B cell (primary cell): ENCODE results near the gene DNAJC24. TPM values are rescaled to one million over a fixed set of nuclear protein-coding genes. Genes with fewer than 3 reads are reported as not detected.

Experiments used
- ATAC-seq: fragments of 200-7000 bp; cut with Tn5 transposase; one replicate; pipeline ENCODE4 v1.10.0; 2021; ENCODE audit warnings: low read depth, mild to moderate bottlenecking, moderate number of reproducible peaks, moderate library complexity
- CTCF ChIA-PET: fragments of 350-600 bp; sonication (Branson Sonifier 250); formaldehyde crosslinking; loops from one replicate; lab custom pipeline; 2021; ENCODE audit warnings: antibody characterized with exemption, inconsistent platforms; lab: Charles Lee
- POLR2A ChIA-PET: fragments of 350-600 bp; sonication (Branson Sonifier 250); formaldehyde crosslinking; loops from one replicate; lab custom pipeline; 2021; ENCODE audit warnings: antibody characterized with exemption; lab: Charles Lee
- DNase-seq: peaks from one replicate; pipeline ENCODE4 v3.0.0; 2013
- H2AFZ ChIP-seq: 2 replicates; pipeline ENCODE4 v1.6.1; 2012; ENCODE audit warnings: mild to moderate bottlenecking, low read depth, low read length; ENCODE audit not compliant: insufficient read depth, poor library complexity, severe bottlenecking
- H3K27ac ChIP-seq, 2 donors: 1 replicate in 1 of 2; 2 replicates in 1 of 2; pipeline ENCODE4 v1.5.1; 2012 to 2013; ENCODE audit warnings: low read length in 2 of 2, mild to moderate bottlenecking in 2 of 2, moderate library complexity in 1 of 2
- H3K27me3 ChIP-seq, 4 experiments: fragments of 200-600 bp in 1 of 4; sonication (generic) in 1 of 4; replicated peaks in 1 of 4; 1 replicate in 2 of 4; 2 replicates in 2 of 4; pipeline versions ENCODE4 v1.6.1 to v1.7.0; 2013 to 2016; ENCODE audit warnings: low read length in 3 of 4, mild to moderate bottlenecking in 2 of 4, mixed read lengths in 1 of 4, moderate library complexity in 1 of 4; ENCODE audit not compliant: insufficient read depth in 4 of 4, control insufficient read depth in 3 of 4; ENCODE audit errors: control extremely low read depth in 1 of 4
- H3K36me3 ChIP-seq, 2 experiments: replicated peaks in 1 of 2; 1 replicate in 1 of 2; 2 replicates in 1 of 2; pipeline versions ENCODE4 v1.6.1 to v1.7.1; 2013; ENCODE audit warnings: low read length in 1 of 2; ENCODE audit not compliant: insufficient read depth in 2 of 2, control insufficient read depth in 1 of 2; ENCODE audit errors: control extremely low read depth in 1 of 2, extremely low read depth in 1 of 2
- H3K4me1 ChIP-seq, 2 donors: fragments of 200-600 bp in 1 of 2; sonication (generic) in 1 of 2; 1 replicate in 1 of 2; 2 replicates in 1 of 2; pipeline versions ENCODE4 v1.5.1 to v1.6.1; 2013 to 2017; ENCODE audit warnings: low read length in 2 of 2; ENCODE audit not compliant: control insufficient read depth in 2 of 2, insufficient read depth in 2 of 2
- H3K4me2 ChIP-seq: replicated peaks from 2 replicates; pipeline ENCODE3; 2012; ENCODE audit warnings: mild to moderate bottlenecking, low read depth, low read length; ENCODE audit not compliant: poor library complexity, severe bottlenecking
- H3K4me3 ChIP-seq, 5 experiments: fragments of 200-600 bp in 1 of 5; sonication (generic) in 1 of 5; 1 replicate in 3 of 5; 2 replicates in 2 of 5; pipeline versions ENCODE4 v1.5.1 to v1.7.0; 2011 to 2016; ENCODE audit warnings: low read length in 4 of 5, mild to moderate bottlenecking in 4 of 5, low read depth in 2 of 5, control low read depth in 1 of 5, moderate library complexity in 1 of 5; ENCODE audit not compliant: insufficient read depth in 1 of 5; ENCODE audit errors: control extremely low read depth in 1 of 5, extremely low read depth in 1 of 5
- H3K79me2 ChIP-seq: fragments of 200-600 bp; sonication (generic); one replicate; pipeline ENCODE4 v1.6.0; 2016; ENCODE audit warnings: low read length; ENCODE audit not compliant: control insufficient read depth, insufficient read depth
- H3K9ac ChIP-seq: fragments of 200-600 bp; sonication (generic); 2 replicates; pipeline ENCODE4 v1.6.1; 2017; ENCODE audit warnings: mild to moderate bottlenecking, low read length, moderate library complexity
- H3K9me3 ChIP-seq, 3 donors: one replicate each; pipeline versions ENCODE4 v1.6.1 to v1.7.1; 2013; ENCODE audit warnings: low read length in 2 of 3; ENCODE audit not compliant: control insufficient read depth in 2 of 3, insufficient read depth in 1 of 3; ENCODE audit errors: control extremely low read depth in 1 of 3
- H4K20me1 ChIP-seq: 2 replicates; pipeline ENCODE4 v1.6.0; 2012; ENCODE audit warnings: mild to moderate bottlenecking, low read length; ENCODE audit not compliant: insufficient read depth, control insufficient read depth, poor library complexity, severe bottlenecking
- H3K27ac Mint-ChIP-seq: one replicate; pipeline ENCODE4 v1.8.0; 2021; ENCODE audit warnings: mixed read lengths
- H3K27me3 Mint-ChIP-seq: one replicate; pipeline ENCODE4 v1.8.0; 2021; ENCODE audit warnings: mixed read lengths
- H3K4me1 Mint-ChIP-seq: one replicate; pipeline ENCODE4 v1.8.0; 2021; ENCODE audit warnings: mixed read lengths
- H3K4me3 Mint-ChIP-seq: one replicate; pipeline ENCODE4 v1.8.0; 2021; ENCODE audit warnings: mixed read lengths
- H3K9me3 Mint-ChIP-seq: one replicate; pipeline ENCODE4 v1.8.0; 2022; ENCODE audit warnings: mixed read lengths; ENCODE audit not compliant: insufficient read depth
- EZH2 ChIP-seq: IDR thresholded peaks from 2 replicates; pipeline ENCODE4 v1.6.1; 2012; ENCODE audit warnings: borderline replicate concordance, low read depth, mild to moderate bottlenecking, moderate library complexity, low read length; ENCODE audit not compliant: insufficient read depth, poor library complexity, severe bottlenecking
- WGBS: methylation state at CpG from one replicate; pipeline ENCODE4 v1.1.5; 2013; ENCODE audit warnings: missing lambda C conversion rate; ENCODE audit not compliant: insufficient coverage; 5-methylcytosine and 5-hydroxymethylcytosine counted together
- intact Hi-C: fragments of 100-400 bp; cut with micrococcal nuclease; formaldehyde crosslinking; loops from one replicate; pipeline ENCODE4 v1.10.0; 2022
- polyA plus RNA-seq: library from polyadenylated mRNA; depleted of rRNA; stranded (reverse); fragments of >200 nt; gene quantifications from 2 replicates; pipeline ENCODE4 v1.2.3, GENCODE V29; 2012
- total RNA-seq, 2 donors: library from RNA; stranded (reverse); fragments of 120-200 nt in 1 of 2; gene quantifications; 1 replicate in 1 of 2; 2 replicates in 1 of 2; pipeline versions ENCODE4 v1.2.3 to v1.2.4, GENCODE V29; 2013 to 2022
- TF ChIP-seq, protein P1 (sequence below): fragments of 200-600 bp; IDR thresholded peaks from one replicate; pipeline ENCODE4 v1.8.0; 2022; ENCODE audit warnings: antibody characterized with exemption, mild to moderate bottlenecking

Gene DNAJC24
- total and polyA plus RNA-seq, 2 donors (not counting 1 experiment from before 2014, with no cell fraction given), result 10.7 to 24.6 TPM

DNA sequence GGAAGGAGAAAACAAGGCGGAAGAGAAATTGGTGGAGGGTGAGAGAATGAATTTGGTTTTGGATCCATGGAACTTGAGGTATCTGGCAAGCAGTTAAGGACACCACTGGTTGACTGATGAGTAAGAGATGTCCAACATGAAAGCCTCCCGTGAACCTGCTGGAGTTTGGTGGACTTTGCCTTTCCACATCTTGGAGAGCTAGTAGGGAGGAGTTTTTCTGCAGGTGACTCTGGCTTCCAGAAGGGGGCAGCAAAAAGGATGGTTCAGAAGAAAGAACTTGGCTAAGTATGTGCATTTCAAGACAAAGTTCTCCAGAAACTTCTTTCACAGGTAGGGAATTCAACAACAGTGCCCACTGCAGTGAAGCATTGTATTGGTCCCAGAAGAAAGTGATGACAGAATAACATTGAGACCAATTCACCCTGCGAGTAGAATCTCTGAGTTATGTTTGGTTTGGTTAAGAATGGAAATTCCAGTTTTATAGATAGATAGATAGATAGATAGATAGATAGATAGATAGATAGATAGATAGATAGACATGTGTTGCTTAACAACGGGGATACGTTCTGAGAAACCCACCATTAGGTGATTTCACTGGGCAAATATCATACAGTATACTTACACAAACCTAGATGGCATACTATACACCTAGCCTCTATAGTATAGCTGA is 28.6 kb upstream of the DNAJC24 start:
- H3K9me3 Mint-ChIP-seq, result no peaks in the 10 kb centered on the region
- DNase-seq (peak; percentile 9), ATAC-seq (no peak)
- no peak overlapping the region for H3K4me3 ChIP-seq
- H2AFZ ChIP-seq, result no peak overlapping the region
- ChIA-PET CTCF (interaction anchor here (1.2 to 1.3 kb wide), 2 partner anchors 24 to 836 kb away, joined by 3 read pairs; no protein-coding TSS in a partner anchor), POLR2A (no interaction called here)
- no peak overlapping the region for H3K27ac Mint-ChIP-seq
- no peaks in the 10 kb centered on the region for H3K36me3 ChIP-seq
- 78% methylated on average over 2 of the region's 5 CpGs for WGBS
- no peaks in the 10 kb centered on the region for H3K9me3 ChIP-seq
- H3K27ac ChIP-seq, result no peak overlapping the region
- intact Hi-C loops, result no loop called here
- TF ChIP-seq, protein P1, sequence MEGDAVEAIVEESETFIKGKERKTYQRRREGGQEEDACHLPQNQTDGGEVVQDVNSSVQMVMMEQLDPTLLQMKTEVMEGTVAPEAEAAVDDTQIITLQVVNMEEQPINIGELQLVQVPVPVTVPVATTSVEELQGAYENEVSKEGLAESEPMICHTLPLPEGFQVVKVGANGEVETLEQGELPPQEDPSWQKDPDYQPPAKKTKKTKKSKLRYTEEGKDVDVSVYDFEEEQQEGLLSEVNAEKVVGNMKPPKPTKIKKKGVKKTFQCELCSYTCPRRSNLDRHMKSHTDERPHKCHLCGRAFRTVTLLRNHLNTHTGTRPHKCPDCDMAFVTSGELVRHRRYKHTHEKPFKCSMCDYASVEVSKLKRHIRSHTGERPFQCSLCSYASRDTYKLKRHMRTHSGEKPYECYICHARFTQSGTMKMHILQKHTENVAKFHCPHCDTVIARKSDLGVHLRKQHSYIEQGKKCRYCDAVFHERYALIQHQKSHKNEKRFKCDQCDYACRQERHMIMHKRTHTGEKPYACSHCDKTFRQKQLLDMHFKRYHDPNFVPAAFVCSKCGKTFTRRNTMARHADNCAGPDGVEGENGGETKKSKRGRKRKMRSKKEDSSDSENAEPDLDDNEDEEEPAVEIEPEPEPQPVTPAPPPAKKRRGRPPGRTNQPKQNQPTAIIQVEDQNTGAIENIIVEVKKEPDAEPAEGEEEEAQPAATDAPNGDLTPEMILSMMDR, result peak; percentile 19
- no peak for TF ChIP-seq EZH2
- no peaks in the 10 kb centered on the region for H3K79me2 ChIP-seq
- no peaks in the 10 kb centered on the region for H3K4me1 Mint-ChIP-seq
- H3K4me2 ChIP-seq, result no peak overlapping the region
- no peak overlapping the region for H3K4me3 Mint-ChIP-seq
- no peak overlapping the region for H3K9ac ChIP-seq
- peaks cover 0 to 3% (median 0%) of the 10 kb centered on the region in 4 experiments for H3K27me3 ChIP-seq
- H4K20me1 ChIP-seq, result no peaks in the 10 kb centered on the region
- peaks cover 16% of the 10 kb centered on the region for H3K27me3 Mint-ChIP-seq
- no peaks in the 10 kb centered on the region for H3K4me1 ChIP-seq

DNA sequence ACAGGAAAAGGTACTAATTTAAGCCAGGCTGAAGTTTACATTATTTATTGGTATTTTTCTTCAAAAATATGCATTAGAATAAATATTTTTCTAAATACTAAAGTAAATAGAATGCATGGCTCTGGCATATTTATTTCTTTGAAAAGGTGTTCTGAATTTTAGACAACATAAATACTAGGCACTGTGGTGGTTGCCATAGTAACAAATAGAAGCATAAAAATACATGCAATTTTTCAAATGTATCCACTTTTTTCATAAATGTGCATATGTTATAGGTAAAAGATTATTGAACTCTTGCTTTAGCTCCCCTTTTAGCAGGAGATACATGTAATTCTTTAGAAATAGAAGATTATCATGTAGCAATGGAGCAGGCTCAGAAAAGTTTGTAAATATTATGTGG is 18.5 kb upstream of the DNAJC24 start:
- intact Hi-C loops, result no loop called here
- POLR2A ChIA-PET, result no interaction called here

More for the DNA sequence above, 18.5 kb upstream of the DNAJC24 start:
- H3K4me1 ChIP-seq, result no peaks in the 10 kb centered on the region
- no peaks in the 10 kb centered on the region for H3K9me3 ChIP-seq
- H3K4me1 Mint-ChIP-seq, result no peaks in the 10 kb centered on the region
- no peaks in the 10 kb centered on the region for H3K79me2 ChIP-seq
- H3K9me3 Mint-ChIP-seq, result no peaks in the 10 kb centered on the region
- TF ChIP-seq EZH2, result no peak
- H3K27me3 ChIP-seq, result peaks cover 0 to 11% (median 1%) of the 10 kb centered on the region in 4 experiments
- no peak for ATAC-seq
- peaks cover 32% of the 10 kb centered on the region for H3K27me3 Mint-ChIP-seq
- H3K4me3 Mint-ChIP-seq, result no peak overlapping the region
- no peak for DNase-seq
- no peak overlapping the region for H3K9ac ChIP-seq
- H4K20me1 ChIP-seq, result no peaks in the 10 kb centered on the region
- H3K27ac ChIP-seq, result no peak overlapping the region
- CTCF ChIA-PET, result no interaction called here
- H3K27ac Mint-ChIP-seq, result no peak overlapping the region
- H3K36me3 ChIP-seq, result no peaks in the 10 kb centered on the region
- H2AFZ ChIP-seq, result no peak overlapping the region
- no peak overlapping the region for H3K4me3 ChIP-seq
- no peak overlapping the region for H3K4me2 ChIP-seq
